ENCODE measurements around the gene DNER. TPM values are rescaled to one million over a fixed set of nuclear protein-coding genes. Genes with fewer than 3 reads are reported as not detected.

Gene DNER
- total RNA-seq, 1 donor from 2014 or later, result not detected

- H3K27me3 Mint-ChIP-seq, result no peaks in the 10 kb centered on the region
- H3K27ac Mint-ChIP-seq, result no peak overlapping the region
- no peaks in the 10 kb centered on the region for H3K36me3 Mint-ChIP-seq (ENCODE audit: low read depth)
- intact Hi-C loops (cut with micrococcal nuclease), result no loop called here
- H3K4me1 Mint-ChIP-seq, result no peaks in the 10 kb centered on the region
- H3K9me3 Mint-ChIP-seq, result no peaks in the 10 kb centered on the region
- ATAC-seq (ENCODE audit: low read depth) (no peak), DNase-seq (no peak)
- POLR2A ChIA-PET, result no interaction called here
- no peak for TF ChIP-seq CTCF (IDR thresholded peaks at IDR 0.05)
- no peak overlapping the region for H3K4me3 Mint-ChIP-seq
- CTCF ChIA-PET, result no interaction called here
Measured at GRCh38 chr2:229426464-229426863, 287.9 kb downstream of the DNER start.

- ATAC-seq (ENCODE audit: low read depth) (no peak), DNase-seq (no peak)
- Mint-ChIP-seq H3K4me1 (no peaks in the 10 kb centered on the region), H3K27me3 (no peaks in the 10 kb centered on the region), H3K9me3 (no peaks in the 10 kb centered on the region), H3K36me3 (ENCODE audit: low read depth) (no peaks in the 10 kb centered on the region), H3K4me3 (no peak overlapping the region), H3K27ac (no peak overlapping the region)
- CTCF ChIA-PET, result no interaction called here
- TF ChIP-seq CTCF (IDR thresholded peaks at IDR 0.05), result no peak
- POLR2A ChIA-PET, result no interaction called here
- intact Hi-C loops (cut with micrococcal nuclease), result no loop called here
Measured at GRCh38 chr2:229425598-229425997, 288.8 kb downstream of the DNER start.

GRCh38 chr2:229422063-229422462, 292.3 kb downstream of the DNER start:
- intact Hi-C loops (cut with micrococcal nuclease), result no loop called here
- Mint-ChIP-seq H3K4me1 (no peaks in the 10 kb centered on the region), H3K9me3 (no peaks in the 10 kb centered on the region), H3K27ac (no peak overlapping the region), H3K4me3 (no peak overlapping the region), H3K27me3 (no peaks in the 10 kb centered on the region), H3K36me3 (ENCODE audit: low read depth) (no peaks in the 10 kb centered on the region)
- CTCF ChIA-PET, result no interaction called here
- DNase-seq (no peak), ATAC-seq (ENCODE audit: low read depth) (no peak)
- POLR2A ChIA-PET, result no interaction called here
- no peak for TF ChIP-seq CTCF (IDR thresholded peaks at IDR 0.05)

- Mint-ChIP-seq H3K27me3 (no peaks in the 10 kb centered on the region), H3K27ac (no peak overlapping the region), H3K36me3 (ENCODE audit: low read depth) (no peaks in the 10 kb centered on the region), H3K4me3 (no peak overlapping the region), H3K9me3 (no peaks in the 10 kb centered on the region), H3K4me1 (peaks cover 12% of the 10 kb centered on the region)
- ATAC-seq (ENCODE audit: low read depth), result no peak
- ChIA-PET POLR2A (no interaction called here), CTCF (no interaction called here)
- no peak for DNase-seq
- intact Hi-C loops (cut with micrococcal nuclease), result no loop called here
- no peak for TF ChIP-seq CTCF (IDR thresholded peaks at IDR 0.05)
Measured at GRCh38 chr2:229419158-229419557, 295.2 kb downstream of the DNER start.

- ATAC-seq (ENCODE audit: low read depth) (no peak), DNase-seq (no peak)
- TF ChIP-seq CTCF (IDR thresholded peaks at IDR 0.05), result no peak
- POLR2A ChIA-PET, result no interaction called here
- Mint-ChIP-seq H3K9me3 (no peaks in the 10 kb centered on the region), H3K4me1 (peaks cover 12% of the 10 kb centered on the region), H3K27ac (no peak overlapping the region), H3K27me3 (no peaks in the 10 kb centered on the region), H3K36me3 (ENCODE audit: low read depth) (no peaks in the 10 kb centered on the region), H3K4me3 (no peak overlapping the region)
- CTCF ChIA-PET, result no interaction called here
- intact Hi-C loops (cut with micrococcal nuclease), result no loop called here
Measured at GRCh38 chr2:229417916-229418315, 296.4 kb downstream of the DNER start.
